Stomach (tissue), 9 donors: ENCODE data around the gene BDH1. TPM values are rescaled to one million over a fixed set of nuclear protein-coding genes. Genes with fewer than 3 reads are reported as not detected.

Experiments used
- DNase-seq, 2 donors: peaks; one replicate each; pipeline versions ENCODE4 v3.0.0 to v3.0.0-alpha.2; 2013 to 2019
- H3K27ac ChIP-seq, 5 donors: fragments of 200-600 bp in 4 of 5; sonication (generic) in 4 of 5; one replicate each; pipeline ENCODE4 v1.5.1; 2013 to 2019; ENCODE audit warnings: mild to moderate bottlenecking in 1 of 5, moderate library complexity in 1 of 5
- H3K27me3 ChIP-seq, 3 donors: fragments of 200-600 bp; sonication (generic); one replicate each; pipeline ENCODE4 v1.5.1; 2017 to 2019; ENCODE audit warnings: mixed run types in 1 of 3
- H3K36me3 ChIP-seq, 4 donors: fragments of 200-600 bp; sonication (generic); 1 replicate in 3 of 4; 2 replicates in 1 of 4; pipeline ENCODE4 v1.5.1; 2016 to 2019
- H3K4me1 ChIP-seq, 4 donors: fragments of 200-600 bp; sonication (generic); one replicate each; pipeline ENCODE4 v1.5.1; 2016 to 2019
- H3K4me3 ChIP-seq, 4 donors: fragments of 200-600 bp; sonication (generic) in 3 of 4; one replicate each; pipeline ENCODE4 v1.5.1; 2016 to 2019; ENCODE audit warnings: mild to moderate bottlenecking in 1 of 4
- H3K9me3 ChIP-seq, 4 donors: fragments of 200-600 bp; sonication (generic); one replicate each; pipeline ENCODE4 v1.5.1; 2016 to 2019
- CTCF ChIP-seq, 7 experiments: fragments of 450-650 bp in 4 of 7; fragments of 200-600 bp in 3 of 7; sonication (generic) in 3 of 7; IDR thresholded peaks; one replicate each; pipeline ENCODE4 v1.5.1; 2016 to 2019; ENCODE audit warnings: antibody characterized with exemption in 7 of 7, control low read depth in 2 of 7, mild to moderate bottlenecking in 1 of 7
- EP300 ChIP-seq: sonication (generic); formaldehyde crosslinking; IDR thresholded peaks from one replicate; pipeline ENCODE4 v1.6.1; 2017; ENCODE audit warnings: antibody characterized with exemption
- POLR2A ChIP-seq, 4 donors: fragments of 450-650 bp; IDR thresholded peaks; one replicate each; pipeline ENCODE4 v1.6.1; 2016; ENCODE audit warnings: antibody characterized with exemption in 4 of 4, control low read depth in 2 of 4, mild to moderate bottlenecking in 1 of 4, moderate library complexity in 1 of 4
- POLR2AphosphoS5 ChIP-seq, 3 donors: sonication (generic); formaldehyde crosslinking; IDR thresholded peaks; one replicate each; pipeline ENCODE4 v1.6.1; 2016; ENCODE audit warnings: antibody characterized with exemption in 3 of 3
- WGBS, 5 donors: extraction: QIAGEN DNeasy Blood & Tissue Kit in 3 of 5; methylation state at CpG; one replicate each; pipeline versions ENCODE4 v1.1.5 to v1.1.7; 2013 to 2018; 5-methylcytosine and 5-hydroxymethylcytosine counted together
- intact Hi-C: fragments of 100-400 bp; cut with DNase I; formaldehyde crosslinking; loops from one replicate; pipeline ENCODE4 v1.15.1; 2023; ENCODE audit warnings: low total_unique reads
- polyA plus RNA-seq, 3 donors: library from polyadenylated mRNA; stranded (reverse); fragments of 200-250 nt; gene quantifications; one replicate each; pipeline ENCODE4 v1.2.3, GENCODE V29; 2013
- total RNA-seq, 5 donors: library from RNA; depleted of rRNA; stranded (reverse); fragments of >200 nt; gene quantifications; one replicate each; pipeline versions ENCODE4 v1.1.0 to v1.2.3, GENCODE V29; 2014 to 2016
- donor health status: healthy with polysubstance abuse.
- donor health status: Bipolar disorder and iron deficiency.
- donor health status: healthy.

BDH1 gene
- total and polyA plus RNA-seq, 8 donors, result 3.5 to 128 (median 20.6) TPM

GRCh38 chr3:197516517-197516889, 39.3 kb downstream of the BDH1 start:
- H3K27ac ChIP-seq, result no peak overlapping the region

GRCh38 chr3:197514786-197515355, 40.9 kb downstream of the BDH1 start:
- intact Hi-C loops, result no loop called here
- Histone ChIP-seq H3K4me1 (peaks cover 0 to 37% (median 7%) of the 10 kb centered on the region in 4 donors), H3K27ac (no peak overlapping the region), H3K4me3 (no peak overlapping the region), H3K36me3 (peaks cover 0 to 40% (median 16%) of the 10 kb centered on the region in 4 donors), H3K27me3 (no peaks in the 10 kb centered on the region), H3K9me3 (no peaks in the 10 kb centered on the region)
- TF ChIP-seq POLR2A (IDR thresholded peaks at IDR 0.05) (no peak), CTCF (IDR thresholded peaks at IDR 0.05) (no peak), POLR2AphosphoS5 (IDR thresholded peaks at IDR 0.05) (no peak), EP300 (no peak)
- no peak for DNase-seq
- 61 to 86% (median 72%) methylated on average over 10 of the region's 10 CpGs for WGBS, 5 donors

More at GRCh38 chr3:197516517-197516889, 39.3 kb downstream of the BDH1 start:
- 72 to 81% (median 81%) methylated on average over 6 of the region's 6 CpGs for WGBS, 5 donors
- Histone ChIP-seq H3K9me3 (no peaks in the 10 kb centered on the region), H3K4me3 (no peak overlapping the region), H3K36me3 (peaks cover 0 to 39% (median 15%) of the 10 kb centered on the region in 4 donors), H3K4me1 (peaks cover 10 to 47% (median 14%) of the 10 kb centered on the region in 4 donors), H3K27me3 (no peaks in the 10 kb centered on the region)
- peak; percentile 43 to 66 for DNase-seq
- TF ChIP-seq POLR2AphosphoS5 (IDR thresholded peaks at IDR 0.05) (no peak), POLR2A (IDR thresholded peaks at IDR 0.05) (no peak), EP300 (no peak), CTCF (IDR thresholded peaks at IDR 0.05) (no peak)
- intact Hi-C loops, result no loop called here

- 74 to 86% (median 84%) methylated on average over 18 of the region's 18 CpGs for WGBS, 5 donors
- H3K36me3 ChIP-seq, result peaks cover 0 to 40% (median 16%) of the 10 kb centered on the region in 4 donors
- no peak overlapping the region for H3K4me3 ChIP-seq
- no peak overlapping the region for H3K27ac ChIP-seq
- no peak for DNase-seq
- H3K4me1 ChIP-seq, result peaks cover 0 to 40% (median 12%) of the 10 kb centered on the region in 4 donors
- no peaks in the 10 kb centered on the region for H3K27me3 ChIP-seq
- no peaks in the 10 kb centered on the region for H3K9me3 ChIP-seq
- intact Hi-C loops, result no loop called here
- no peak for TF ChIP-seq CTCF (IDR thresholded peaks at IDR 0.05)
- TF ChIP-seq POLR2A (IDR thresholded peaks at IDR 0.05), result no peak
- no peak for TF ChIP-seq EP300
- TF ChIP-seq POLR2AphosphoS5 (IDR thresholded peaks at IDR 0.05), result no peak
These were observed 41.6 kb downstream of the BDH1 start for GRCh38 chr3:197513953-197514785.

GRCh38 chr3:197512691-197513571, 42.8 kb downstream of the BDH1 start:
- intact Hi-C loops, result no loop called here
- 58 to 90% (median 69%) methylated on average over 8 to 19 of the region's 19 CpGs for WGBS, 5 donors
- no peak for TF ChIP-seq CTCF (IDR thresholded peaks at IDR 0.05)
- TF ChIP-seq EP300, result no peak
- Histone ChIP-seq H3K36me3 (peaks cover 0 to 40% (median 16%) of the 10 kb centered on the region in 4 donors), H3K4me3 (no peak overlapping the region), H3K27ac (peak overlapping the region in 3 of 5 donors; percentile 15 to 36 (median 16)), H3K27me3 (no peaks in the 10 kb centered on the region), H3K4me1 (peaks cover 0 to 40% (median 12%) of the 10 kb centered on the region in 4 donors), H3K9me3 (no peaks in the 10 kb centered on the region)
- DNase-seq, result peak in 1 of 2 donors; percentile 66
